ENCODE measurements around the gene SLC25A15.

SLC25A15 gene

GRCh38 chr13:40789275-40790153, at the start of gene SLC25A15:
Gene SLC25A15, plus strand, starts transcription at chr13:40789611. Its CDS starts 3,616 bp downstream, at chr13:40793227.
- no peak for DNase-seq (ENCODE audit: low read depth)

- DNase-seq (ENCODE audit: low read depth): no peak
Measured at GRCh38 chr13:40749327-40749726, 40.1 kb upstream of the SLC25A15 start.

- DNase-seq (ENCODE audit: low read depth): no peak
Measured at GRCh38 chr13:40755082-40755700, 34.2 kb upstream of the SLC25A15 start.

GRCh38 chr13:40756042-40756441, 33.4 kb upstream of the SLC25A15 start:
- no peak for DNase-seq (ENCODE audit: low read depth)

GRCh38 chr13:40758811-40759210, 30.6 kb upstream of the SLC25A15 start:
- no peak for DNase-seq (ENCODE audit: low read depth)

GRCh38 chr13:40762849-40763248, 26.6 kb upstream of the SLC25A15 start:
- DNase-seq (ENCODE audit: low read depth): no peak

- no peak for DNase-seq (ENCODE audit: low read depth)
Measured at GRCh38 chr13:40764587-40765403, 24.6 kb upstream of the SLC25A15 start.

- DNase-seq (ENCODE audit: low read depth): no peak
Measured at GRCh38 chr13:40765602-40766001, 23.8 kb upstream of the SLC25A15 start.

GRCh38 chr13:40769970-40770369, 19.4 kb upstream of the SLC25A15 start:
- DNase-seq (ENCODE audit: low read depth): no peak

- DNase-seq (ENCODE audit: low read depth): no peak
Measured at GRCh38 chr13:40770609-40770933, 18.8 kb upstream of the SLC25A15 start.

GRCh38 chr13:40770934-40771618, 18.3 kb upstream of the SLC25A15 start, which contains the start of gene MRPS31:
Gene MRPS31, minus strand, starts transcription at chr13:40771190. Its CDS starts 54 bp downstream, at chr13:40771136.
- DNase-seq (ENCODE audit: low read depth): peak; percentile 66

- no peak for DNase-seq (ENCODE audit: low read depth)
Measured at GRCh38 chr13:40772765-40773473, 16.5 kb upstream of the SLC25A15 start.

- no peak for DNase-seq (ENCODE audit: low read depth)
Measured at GRCh38 chr13:40774672-40775071, 14.7 kb upstream of the SLC25A15 start.

GRCh38 chr13:40776232-40776631, 13.2 kb upstream of the SLC25A15 start:
- no peak for DNase-seq (ENCODE audit: low read depth)

- no peak for DNase-seq (ENCODE audit: low read depth)
Measured at GRCh38 chr13:40776681-40777165, 12.7 kb upstream of the SLC25A15 start.

- no peak for DNase-seq (ENCODE audit: low read depth)
Measured at GRCh38 chr13:40777166-40777808, 12.1 kb upstream of the SLC25A15 start.

GRCh38 chr13:40777809-40778175, 11.6 kb upstream of the SLC25A15 start:
- DNase-seq (ENCODE audit: low read depth): no peak

- no peak for DNase-seq (ENCODE audit: low read depth)
Measured at GRCh38 chr13:40779049-40779448, 10.4 kb upstream of the SLC25A15 start.

- no peak for DNase-seq (ENCODE audit: low read depth)
Measured at GRCh38 chr13:40779796-40780285, 9.6 kb upstream of the SLC25A15 start.

- no peak for DNase-seq (ENCODE audit: low read depth)
Measured at GRCh38 chr13:40780822-40781401, 8.5 kb upstream of the SLC25A15 start.
